Peyer's patch (tissue), 4 donors: ENCODE data around the gene SCAMP3. TPM values are rescaled to one million over a fixed set of nuclear protein-coding genes. Genes with fewer than 3 reads are reported as not detected.

Experiments
- DNase-seq, 3 donors: peaks; one replicate each; pipeline ENCODE4 v3.0.0-alpha.2; 2017 to 2019
- H3K27ac ChIP-seq, 4 donors: fragments of 200-600 bp; sonication (generic); one replicate each; pipeline ENCODE4 v1.5.1; 2016 to 2019
- H3K27me3 ChIP-seq, 2 donors: fragments of 200-600 bp; sonication (generic); one replicate each; pipeline ENCODE4 v1.5.1; 2019
- H3K36me3 ChIP-seq, 3 donors: fragments of 200-600 bp; sonication (generic); one replicate each; pipeline ENCODE4 v1.5.1; 2016 to 2019
- H3K4me1 ChIP-seq, 4 donors: fragments of 200-600 bp; sonication (generic); one replicate each; pipeline ENCODE4 v1.5.1; 2016 to 2019
- H3K4me3 ChIP-seq, 4 donors: fragments of 200-600 bp; sonication (generic); 1 replicate in 3 of 4; 2 replicates in 1 of 4; pipeline ENCODE4 v1.5.1; 2016 to 2019; ENCODE audit warnings: mild to moderate bottlenecking in 1 of 4
- H3K9me3 ChIP-seq, 4 donors: fragments of 200-600 bp; sonication (generic); one replicate each; pipeline ENCODE4 v1.5.1; 2016 to 2019; ENCODE audit warnings: mild to moderate bottlenecking in 1 of 4
- POLR2A ChIP-seq, 2 donors: fragments of 450-650 bp; IDR thresholded peaks; one replicate each; pipeline ENCODE4 v1.5.1; 2017; ENCODE audit warnings: antibody characterized with exemption in 2 of 2, mild to moderate bottlenecking in 2 of 2, moderate library complexity in 2 of 2
- total RNA-seq, 4 donors: library from RNA; depleted of rRNA; stranded (reverse); fragments of >200 nt; gene quantifications; one replicate each; pipeline ENCODE4 v1.1.0, GENCODE V29; 2016
- TF ChIP-seq, protein P1 (sequence below), 6 experiments: fragments of 450-650 bp in 4 of 6; fragments of 200-600 bp in 2 of 6; sonication (generic) in 1 of 6; IDR thresholded peaks; one replicate each; pipeline ENCODE4 v1.5.1; 2017 to 2019; ENCODE audit warnings: antibody characterized with exemption in 6 of 6, mild to moderate bottlenecking in 3 of 6, moderate library complexity in 1 of 6

SCAMP3 gene
- total RNA-seq, 4 donors from 2014 or later = 34.7 to 63.7 (median 49.2) TPM

DNA sequence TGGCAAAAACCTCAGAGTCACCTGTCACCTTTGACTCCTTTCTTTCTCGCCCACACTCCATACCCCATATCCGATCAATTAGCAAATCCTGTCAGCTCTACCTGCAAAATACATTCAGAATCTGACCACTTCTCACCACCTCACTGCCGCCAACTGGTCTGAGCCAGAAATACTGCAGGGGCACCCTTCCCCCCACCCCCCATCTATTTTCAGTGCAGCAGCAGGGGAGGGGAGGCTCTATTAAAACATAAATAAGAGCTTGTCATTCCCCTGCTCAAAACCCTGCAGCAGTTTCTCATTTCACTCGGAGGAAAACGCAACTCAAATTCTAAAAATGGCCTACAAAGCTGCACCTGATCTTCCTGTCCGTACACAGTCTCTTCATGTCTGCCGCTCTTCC lies 35.2 kb upstream of the SCAMP3 start:
- TF ChIP-seq, protein P1, sequence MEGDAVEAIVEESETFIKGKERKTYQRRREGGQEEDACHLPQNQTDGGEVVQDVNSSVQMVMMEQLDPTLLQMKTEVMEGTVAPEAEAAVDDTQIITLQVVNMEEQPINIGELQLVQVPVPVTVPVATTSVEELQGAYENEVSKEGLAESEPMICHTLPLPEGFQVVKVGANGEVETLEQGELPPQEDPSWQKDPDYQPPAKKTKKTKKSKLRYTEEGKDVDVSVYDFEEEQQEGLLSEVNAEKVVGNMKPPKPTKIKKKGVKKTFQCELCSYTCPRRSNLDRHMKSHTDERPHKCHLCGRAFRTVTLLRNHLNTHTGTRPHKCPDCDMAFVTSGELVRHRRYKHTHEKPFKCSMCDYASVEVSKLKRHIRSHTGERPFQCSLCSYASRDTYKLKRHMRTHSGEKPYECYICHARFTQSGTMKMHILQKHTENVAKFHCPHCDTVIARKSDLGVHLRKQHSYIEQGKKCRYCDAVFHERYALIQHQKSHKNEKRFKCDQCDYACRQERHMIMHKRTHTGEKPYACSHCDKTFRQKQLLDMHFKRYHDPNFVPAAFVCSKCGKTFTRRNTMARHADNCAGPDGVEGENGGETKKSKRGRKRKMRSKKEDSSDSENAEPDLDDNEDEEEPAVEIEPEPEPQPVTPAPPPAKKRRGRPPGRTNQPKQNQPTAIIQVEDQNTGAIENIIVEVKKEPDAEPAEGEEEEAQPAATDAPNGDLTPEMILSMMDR (IDR thresholded peaks at IDR 0.05) = no peak
- TF ChIP-seq POLR2A (IDR thresholded peaks at IDR 0.05) = no peak
- Histone ChIP-seq H3K4me3 (no peak overlapping the region), H3K36me3 (no peaks in the 10 kb centered on the region), H3K27ac (no peak overlapping the region), H3K4me1 (no peaks in the 10 kb centered on the region), H3K27me3 (no peaks in the 10 kb centered on the region), H3K9me3 (no peaks in the 10 kb centered on the region)
- no peak for DNase-seq

GRCh38 chr1:155296661-155297060 lies 34.5 kb upstream of the SCAMP3 start:
- TF ChIP-seq POLR2A (IDR thresholded peaks at IDR 0.05) = no peak
- TF ChIP-seq, protein P1 (IDR thresholded peaks at IDR 0.05) = no peak
- no peak for DNase-seq
- Histone ChIP-seq H3K27me3 (no peaks in the 10 kb centered on the region), H3K36me3 (no peaks in the 10 kb centered on the region), H3K27ac (no peak overlapping the region), H3K4me1 (no peaks in the 10 kb centered on the region), H3K4me3 (no peak overlapping the region), H3K9me3 (no peaks in the 10 kb centered on the region)

- H3K4me1 ChIP-seq = no peaks in the 10 kb centered on the region
- H3K27me3 ChIP-seq = no peaks in the 10 kb centered on the region
- no peak for DNase-seq
- TF ChIP-seq, protein P1 (IDR thresholded peaks at IDR 0.05) = no peak
- TF ChIP-seq POLR2A (IDR thresholded peaks at IDR 0.05) = no peak
- H3K9me3 ChIP-seq = no peaks in the 10 kb centered on the region
- H3K27ac ChIP-seq = no peak overlapping the region
- no peak overlapping the region for H3K4me3 ChIP-seq
- no peaks in the 10 kb centered on the region for H3K36me3 ChIP-seq
Observed at GRCh38 chr1:155295942-155296267, 33.7 kb upstream of the SCAMP3 start.

GRCh38 chr1:155295183-155295941 lies 33.2 kb upstream of the SCAMP3 start:
- H3K36me3 ChIP-seq = no peaks in the 10 kb centered on the region
- H3K27ac ChIP-seq = no peak overlapping the region
- TF ChIP-seq, protein P1 (IDR thresholded peaks at IDR 0.05) = no peak
- TF ChIP-seq POLR2A (IDR thresholded peaks at IDR 0.05) = no peak
- no peaks in the 10 kb centered on the region for H3K27me3 ChIP-seq
- H3K9me3 ChIP-seq = no peaks in the 10 kb centered on the region
- DNase-seq = no peak
- H3K4me3 ChIP-seq = peak overlapping the region in 1 of 4 donors; percentile 18
- H3K4me1 ChIP-seq = no peaks in the 10 kb centered on the region

DNA sequence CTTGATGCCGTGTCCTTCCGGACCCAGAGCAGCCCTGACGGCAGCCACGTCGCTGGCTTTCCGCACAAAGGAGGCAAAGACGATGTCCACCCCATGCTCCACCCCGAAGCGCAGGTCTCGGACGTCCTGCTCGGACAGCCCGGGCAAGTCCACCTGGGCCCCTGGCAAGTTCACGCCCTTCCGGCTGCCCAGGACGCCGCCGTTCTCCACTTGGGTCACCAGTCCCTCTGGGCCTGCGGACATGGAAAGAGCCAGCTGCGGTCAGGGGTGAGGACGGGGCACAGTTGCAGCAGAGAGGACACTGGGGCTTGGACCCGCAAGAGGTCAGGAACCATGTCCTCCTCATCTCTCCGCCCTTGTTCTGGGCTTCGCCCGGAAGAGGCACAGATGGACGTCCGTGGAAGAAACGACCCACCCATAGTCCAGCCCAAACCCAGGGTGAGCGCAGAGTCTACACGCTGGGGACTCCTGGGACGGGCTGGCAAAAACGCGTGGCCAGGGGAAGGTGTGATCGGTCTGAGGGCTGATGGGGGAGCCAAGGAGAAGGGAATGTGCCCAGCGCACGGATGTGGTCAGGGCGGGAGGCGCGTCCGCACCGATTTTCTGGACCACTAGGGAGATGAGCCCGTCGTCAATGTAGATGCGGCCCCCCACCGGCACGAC lies 32.5 kb upstream of the SCAMP3 start:
- H3K36me3 ChIP-seq = no peaks in the 10 kb centered on the region
- peak overlapping the region in 1 of 4 donors; percentile 18 for H3K4me3 ChIP-seq
- no peak for DNase-seq
- TF ChIP-seq POLR2A (IDR thresholded peaks at IDR 0.05) = no peak
- TF ChIP-seq, protein P1 (IDR thresholded peaks at IDR 0.05) = no peak
- H3K27me3 ChIP-seq = no peaks in the 10 kb centered on the region
- no peak overlapping the region for H3K27ac ChIP-seq
- no peaks in the 10 kb centered on the region for H3K9me3 ChIP-seq
- no peaks in the 10 kb centered on the region for H3K4me1 ChIP-seq
